WTC11 (cell line): Measurements from ENCODE around the gene FBLN7. TPM values are rescaled to one million over a fixed set of nuclear protein-coding genes. Genes with fewer than 3 reads are reported as not detected.

ENCODE experiments used
- ATAC-seq: fragments of 200-7000 bp; cut with Tn5 transposase; 2 replicates; pipeline ENCODE4 v1.10.0; 2021; ENCODE audit warnings: mild to moderate bottlenecking, moderate library complexity
- CTCF ChIA-PET: fragments of 300-600 bp; sonication (Branson Sonifier 250); formaldehyde crosslinking; loops from one replicate; lab custom pipeline; 2021; ENCODE audit warnings: antibody characterized with exemption; lab: Charles Lee
- POLR2A ChIA-PET: fragments of 350-600 bp; sonication (Branson Sonifier 250); formaldehyde crosslinking; loops from one replicate; lab custom pipeline; 2021; ENCODE audit warnings: antibody characterized with exemption; lab: Charles Lee
- DNase-seq: peaks from one replicate; pipeline ENCODE4 v3.0.0; 2021; ENCODE audit warnings: low spot score
- H3K27ac Mint-ChIP-seq: 2 replicates; pipeline ENCODE4 v1.8.0; 2021; ENCODE audit warnings: mixed read lengths
- H3K27me3 Mint-ChIP-seq: 2 replicates; pipeline ENCODE4 v1.8.0; 2021; ENCODE audit warnings: low read depth, mild to moderate bottlenecking, moderate library complexity, mixed read lengths
- H3K36me3 Mint-ChIP-seq: 2 replicates; pipeline ENCODE4 v1.8.0; 2021; ENCODE audit warnings: mixed read lengths
- H3K4me1 Mint-ChIP-seq: 2 replicates; pipeline ENCODE4 v1.8.0; 2022; ENCODE audit warnings: mixed read lengths
- H3K4me3 Mint-ChIP-seq: 2 replicates; pipeline ENCODE4 v1.8.0; 2021; ENCODE audit warnings: mild to moderate bottlenecking, moderate library complexity, mixed read lengths
- H3K9me3 Mint-ChIP-seq: 2 replicates; pipeline ENCODE4 v1.8.0; 2021; ENCODE audit warnings: mixed read lengths
- ATF6 ChIP-seq: sonication (generic); formaldehyde crosslinking; IDR thresholded peaks from 2 replicates; pipeline ENCODE4 v1.8.1; 2023; ENCODE audit warnings: mild to moderate bottlenecking, missing genetic modification reagents
- CDX4 ChIP-seq: fragments of 250-450 bp; sonication (Bioruptor Pico); IDR thresholded peaks from 2 replicates; pipeline ENCODE4 v1.9.0; 2021; ENCODE audit warnings: moderate library complexity, mild to moderate bottlenecking, inconsistent platforms, borderline replicate concordance
- E2F4 ChIP-seq: sonication (generic); formaldehyde crosslinking; IDR thresholded peaks from 2 replicates; pipeline ENCODE4 v1.8.1; 2022; ENCODE audit warnings: low read depth, mild to moderate bottlenecking, moderate library complexity, missing genetic modification reagents, borderline replicate concordance
- E2F5 ChIP-seq: sonication (generic); formaldehyde crosslinking; IDR thresholded peaks from 2 replicates; pipeline ENCODE4 v1.8.1; 2022; ENCODE audit warnings: mild to moderate bottlenecking, moderate library complexity, missing genetic modification reagents
- ELF4 ChIP-seq: sonication (generic); formaldehyde crosslinking; IDR thresholded peaks from 2 replicates; pipeline ENCODE4 v1.8.1; 2022; ENCODE audit warnings: low read depth, mild to moderate bottlenecking, moderate library complexity, missing genetic modification reagents
- ERG ChIP-seq: fragments of 250-450 bp; sonication (Bioruptor Pico); IDR thresholded peaks from 2 replicates; pipeline ENCODE4 v1.8.0; 2021; ENCODE audit warnings: mild to moderate bottlenecking
- FOXP4 ChIP-seq: sonication (generic); formaldehyde crosslinking; IDR thresholded peaks from 2 replicates; pipeline ENCODE4 v1.8.0; 2022; ENCODE audit warnings: mild to moderate bottlenecking, missing genetic modification reagents
- KAT7 ChIP-seq: sonication (generic); formaldehyde crosslinking; IDR thresholded peaks from 2 replicates; pipeline ENCODE4 v1.8.1; 2023; ENCODE audit warnings: missing genetic modification reagents, mild to moderate bottlenecking, borderline replicate concordance
- MXD4 ChIP-seq: fragments of 250-450 bp; sonication (Bioruptor Pico); IDR thresholded peaks from 2 replicates; pipeline ENCODE4 v1.8.0; 2021; ENCODE audit warnings: mild to moderate bottlenecking, moderate library complexity, borderline replicate concordance
- MYBL2 ChIP-seq: sonication (generic); formaldehyde crosslinking; IDR thresholded peaks from 2 replicates; pipeline ENCODE4 v1.8.1; 2023; ENCODE audit warnings: mild to moderate bottlenecking, moderate library complexity, missing genetic modification reagents
- NR2C2 ChIP-seq: sonication (generic); formaldehyde crosslinking; IDR thresholded peaks from 2 replicates; pipeline ENCODE4 v1.8.0; 2022; ENCODE audit warnings: mild to moderate bottlenecking, missing genetic modification reagents
- NR3C1 ChIP-seq: sonication (generic); formaldehyde crosslinking; conservative IDR thresholded peaks from 2 replicates; pipeline ENCODE4 v1.8.1; 2023; ENCODE audit warnings: low read depth, mild to moderate bottlenecking, missing genetic modification reagents
- PRDM15 ChIP-seq: sonication (generic); formaldehyde crosslinking; IDR thresholded peaks from 2 replicates; pipeline ENCODE4 v1.8.0; 2022; ENCODE audit warnings: missing genetic modification reagents
- RELA ChIP-seq: sonication (generic); formaldehyde crosslinking; IDR thresholded peaks from 2 replicates; pipeline ENCODE4 v1.8.1; 2022; ENCODE audit warnings: missing genetic modification reagents, mild to moderate bottlenecking, borderline replicate concordance
- SMAD4 ChIP-seq: sonication (generic); formaldehyde crosslinking; IDR thresholded peaks from 2 replicates; pipeline ENCODE4 v1.8.0; 2022; ENCODE audit warnings: mild to moderate bottlenecking, missing genetic modification reagents
- TEAD1 ChIP-seq: sonication (generic); formaldehyde crosslinking; IDR thresholded peaks from 2 replicates; pipeline ENCODE4 v1.8.0; 2022; ENCODE audit warnings: mild to moderate bottlenecking, missing genetic modification reagents
- TP53 ChIP-seq: sonication (generic); formaldehyde crosslinking; IDR thresholded peaks from 2 replicates; pipeline ENCODE4 v1.8.1; 2023; ENCODE audit warnings: mild to moderate bottlenecking, missing genetic modification reagents
- ZMAT4 ChIP-seq: fragments of 250-450 bp; sonication (Bioruptor Pico); IDR thresholded peaks from 2 replicates; pipeline ENCODE4 v1.9.0; 2021; ENCODE audit warnings: mild to moderate bottlenecking
- ZNF138 ChIP-seq: sonication (generic); formaldehyde crosslinking; conservative IDR thresholded peaks from 2 replicates; pipeline ENCODE4 v1.8.1; 2022; ENCODE audit warnings: mild to moderate bottlenecking, moderate library complexity, missing genetic modification reagents
- ZSCAN18 ChIP-seq: fragments of 250-450 bp; sonication (Bioruptor Pico); IDR thresholded peaks from 2 replicates; pipeline ENCODE4 v2.1.2; 2022; ENCODE audit warnings: mild to moderate bottlenecking, moderate library complexity
- total RNA-seq: library from RNA; stranded (reverse); gene quantifications from 3 replicates; pipeline ENCODE4 v1.2.3, GENCODE V29; 2021

FBLN7 gene
- total RNA-seq, 1 experiment from 2014 or later = 0.55 TPM

- TF ChIP-seq E2F4 (no peak), NR2C2 (CRISPR knock-in tag) (no peak), ELF4 (CRISPR knock-in tag) (no peak), PRDM15 (CRISPR knock-in tag) (no peak), FOXP4 (CRISPR knock-in tag) (no peak), KAT7 (CRISPR knock-in tag) (no peak), SMAD4 (CRISPR knock-in tag) (no peak), ZNF138 (CRISPR knock-in tag) (no peak), NR3C1 (CRISPR knock-in tag) (no peak), TP53 (CRISPR knock-in tag) (no peak), MYBL2 (CRISPR knock-in tag) (no peak), ZMAT4 (no peak), TEAD1 (CRISPR knock-in tag) (no peak), MXD4 (no peak), E2F5 (CRISPR knock-in tag) (no peak), ERG (CRISPR knock-in tag) (no peak), ZSCAN18 (CRISPR knock-in tag) (no peak), RELA (CRISPR knock-in tag) (no peak), ATF6 (CRISPR knock-in tag) (no peak), CDX4 (CRISPR knock-in tag) (no peak)
- Mint-ChIP-seq H3K27ac (no peak overlapping the region), H3K27me3 (no peaks in the 10 kb centered on the region), H3K9me3 (no peaks in the 10 kb centered on the region), H3K36me3 (no peaks in the 10 kb centered on the region), H3K4me1 (no peaks in the 10 kb centered on the region), H3K4me3 (no peak overlapping the region)
- ChIA-PET CTCF (no interaction called here), POLR2A (no interaction called here)
- no peak for ATAC-seq
- DNase-seq = no peak
Measured at GRCh38 chr2:112230371-112230770, 92.2 kb downstream of the FBLN7 start.
